ENCODE measurements around the gene DDA1. TPM values are rescaled to one million over a fixed set of nuclear protein-coding genes. Genes with fewer than 3 reads are reported as not detected.

DDA1 gene
- total and polyA plus RNA-seq, 10 of the 15 experiments (the other 5 are each of a cell fraction or from before 2014, with no cell fraction given): 0.76 to 71.0 (median 39.4) TPM

DNA sequence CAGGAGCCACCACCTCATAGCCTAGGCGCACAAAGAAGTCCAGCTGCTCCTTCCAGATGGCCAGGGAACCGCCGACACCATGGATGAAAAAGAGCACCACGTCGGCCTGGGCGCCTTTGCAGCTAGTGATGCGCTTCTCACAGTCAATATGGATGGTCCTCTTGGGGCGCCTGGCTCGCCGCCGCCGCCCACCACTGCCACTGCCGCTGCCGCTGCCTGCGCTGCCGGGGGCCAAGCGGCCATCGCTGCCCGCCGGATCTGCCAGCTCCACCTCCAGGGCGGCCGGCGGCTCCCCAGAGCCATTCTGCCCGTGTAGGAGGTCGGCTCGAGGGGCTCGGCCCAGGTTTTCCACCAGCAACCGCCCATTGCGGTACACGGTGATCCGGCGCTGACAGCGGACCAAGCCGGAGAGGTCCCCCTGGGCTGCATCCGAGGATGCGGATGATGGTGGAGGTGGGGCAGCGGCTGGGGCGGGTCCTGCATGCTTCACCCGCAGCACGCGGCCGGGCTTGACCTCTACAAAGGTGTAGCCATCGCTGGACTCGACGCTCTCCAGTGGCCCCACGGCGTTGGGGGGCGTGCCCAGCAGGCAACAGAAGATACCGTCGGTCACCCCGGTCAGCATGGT lies 8.3 kb upstream of the DDA1 start:
- Histone ChIP-seq H3K9ac (ENCODE audit: control insufficient read depth, insufficient read depth, low read length) (no peak overlapping the region), H3K27me3 (replicated peaks in 1 of 2; ENCODE audit: control insufficient read depth in 2 of 2, insufficient read depth in 2 of 2, low read length in 1 of 2) (no peaks in the 10 kb centered on the region), H3K9me3 (replicated peaks; ENCODE audit: control insufficient read depth, insufficient read depth, low read length) (no peaks in the 10 kb centered on the region; the same call in 2 of the 3 replicates), H4K20me1 (ENCODE audit: control insufficient read depth, insufficient read depth) (no peaks in the 10 kb centered on the region), H3K27ac (ENCODE audit: control insufficient read depth, insufficient read depth) (no peak overlapping the region), H3K4me3 (no peak overlapping the region), H3K79me2 (ENCODE audit: control insufficient read depth, insufficient read depth, low read length) (peaks cover 5% of the 10 kb centered on the region), H3K4me1 (ENCODE audit: control insufficient read depth, insufficient read depth, low read length) (peaks cover 16% of the 10 kb centered on the region), H2AFZ (ENCODE audit: control insufficient read depth, low read depth, low read length) (no peak overlapping the region), H3K4me2 (ENCODE audit: control insufficient read depth, insufficient read depth) (no peak overlapping the region), H3K36me3 (ENCODE audit: control insufficient read depth in 2 of 2, insufficient read depth in 2 of 2, low read length in 1 of 2) (no peaks in the 10 kb centered on the region)
- FAIRE-seq: no peak
- ChIA-PET POLR2A (interaction anchor here (0.6 kb wide), 1 partner anchor 103 kb away, joined by 3 read pairs; no protein-coding TSS in a partner anchor), RAD21 (ENCODE audit: unreplicated experiment) (no interaction called here), CTCF (no interaction called here), SMC1A (ENCODE audit: uncharacterized antibody, unreplicated experiment) (no interaction called here)
- intact Hi-C loops (cut with micrococcal nuclease; ENCODE audit: unreplicated experiment) (loop anchor here (10.0 kb wide), 1 partner anchor 406 kb away; no protein-coding TSS in a partner anchor), in situ Hi-C loops (cut with MboI) (no loop called here)
- BruUV-seq (replicated peaks): TSS peak; percentile 64
- no peak for DNase-seq (ENCODE audit: low read depth, low spot score)
- WGBS (ENCODE audit: insufficient coverage, insufficient replicate concordance, low lambda C conversion rate, missing lambda C conversion rate): 98% methylated on average over 37 of the region's 51 CpGs
- ATAC-seq: no peak
- TF ChIP-seq SMAD5 (IDR thresholded peaks at IDR 0.05; ENCODE audit: low read depth) (no peak), NR2C1 (IDR thresholded peaks at IDR 0.05) (no peak), MTA2 (IDR thresholded peaks at IDR 0.05; ENCODE audit: low read depth) (no peak), KAT2A (conservative IDR thresholded peaks at IDR 0.05; ENCODE audit: control insufficient read depth, low read depth, low read length) (no peak), SRF (IDR thresholded peaks at IDR 0.05; ENCODE audit: low read depth in 2 of 2, low read length in 2 of 2) (no peak), RAD21 (IDR thresholded peaks at IDR 0.05; ENCODE audit: insufficient read depth, low read depth, low read length) (no peak), ZNF384 (IDR thresholded peaks at IDR 0.05; ENCODE audit: borderline replicate concordance, low read depth, low read length) (no peak), CHD2 (IDR thresholded peaks at IDR 0.05; ENCODE audit: borderline replicate concordance, low read depth, low read length) (no peak), SUZ12 (IDR thresholded peaks at IDR 0.05; ENCODE audit: unreplicated experiment) (no peak)

All from GM12878 (cell line).